ENCODE data around the gene FAM78A.

Gene FAM78A

GRCh38 chr9:131237931-131238401 lies 38.3 kb downstream of the FAM78A start:
- TF ChIP-seq CTCF (IDR thresholded peaks at IDR 0.05; ENCODE audit: low read depth, low read length): no peak
- DNase-seq (ENCODE audit: extremely low read depth, low read depth): peak; percentile 14

GRCh38 chr9:131237291-131237690 lies 39.0 kb downstream of the FAM78A start:
- DNase-seq (ENCODE audit: extremely low read depth, low read depth): no peak
- TF ChIP-seq CTCF (IDR thresholded peaks at IDR 0.05; ENCODE audit: low read depth, low read length): no peak

GRCh38 chr9:131236761-131237160 lies 39.5 kb downstream of the FAM78A start:
- no peak for TF ChIP-seq CTCF (IDR thresholded peaks at IDR 0.05; ENCODE audit: low read depth, low read length)
- no peak for DNase-seq (ENCODE audit: extremely low read depth, low read depth)

GRCh38 chr9:131236161-131236560 lies 40.1 kb downstream of the FAM78A start:
- DNase-seq (ENCODE audit: extremely low read depth, low read depth): no peak
- no peak for TF ChIP-seq CTCF (IDR thresholded peaks at IDR 0.05; ENCODE audit: low read depth, low read length)

- TF ChIP-seq CTCF (IDR thresholded peaks at IDR 0.05; ENCODE audit: low read depth, low read length): no peak
- DNase-seq (ENCODE audit: extremely low read depth, low read depth): no peak
These were observed 40.8 kb downstream of the FAM78A start for GRCh38 chr9:131235480-131235851.

GRCh38 chr9:131234799-131235479 lies 41.4 kb downstream of the FAM78A start:
- TF ChIP-seq CTCF (IDR thresholded peaks at IDR 0.05; ENCODE audit: low read depth, low read length): no peak
- DNase-seq (ENCODE audit: extremely low read depth, low read depth): no peak

GRCh38 chr9:131233995-131234394 lies 42.3 kb downstream of the FAM78A start:
- no peak for TF ChIP-seq CTCF (IDR thresholded peaks at IDR 0.05; ENCODE audit: low read depth, low read length)
- no peak for DNase-seq (ENCODE audit: extremely low read depth, low read depth)

Data from AG09319 (cell line).